NB4 (cell line): ENCODE data around the gene PRCD.

Source experiments
- CTCF ChIP-seq: IDR thresholded peaks from one replicate; pipeline ENCODE4 v1.5.1; 2012; ENCODE audit warnings: low read depth, low read length
- POLR2A ChIP-seq: IDR thresholded peaks from 2 replicates; pipeline ENCODE4 v1.6.1; 2011; ENCODE audit warnings: mild to moderate bottlenecking; ENCODE audit not compliant: insufficient read length; ENCODE audit errors: extremely low read depth
- TF ChIP-seq, protein P1 (sequence below): IDR thresholded peaks from 2 replicates; pipeline ENCODE4 v1.6.1; 2011; ENCODE audit warnings: low read depth, low read length

DNA sequence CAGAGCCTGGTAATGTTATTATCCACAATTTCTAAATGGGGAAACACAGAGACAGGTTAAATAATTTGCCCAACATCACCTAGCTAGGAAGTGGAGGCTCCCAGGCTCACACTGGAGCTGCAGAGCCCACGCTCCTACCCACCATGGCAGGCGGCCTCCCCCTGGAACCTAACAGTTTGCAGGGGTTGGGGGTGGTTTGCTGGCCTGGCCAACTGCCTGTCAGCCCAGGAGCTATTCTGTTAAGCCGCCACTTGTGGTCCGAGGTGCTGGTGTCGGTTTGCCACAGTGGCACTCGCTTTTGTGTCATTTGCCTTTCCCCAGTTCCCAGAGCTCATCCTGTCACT is 3.6 kb downstream of the PRCD start:
- TF ChIP-seq POLR2A, result no peak
- no peak for TF ChIP-seq CTCF
- TF ChIP-seq, protein P1, sequence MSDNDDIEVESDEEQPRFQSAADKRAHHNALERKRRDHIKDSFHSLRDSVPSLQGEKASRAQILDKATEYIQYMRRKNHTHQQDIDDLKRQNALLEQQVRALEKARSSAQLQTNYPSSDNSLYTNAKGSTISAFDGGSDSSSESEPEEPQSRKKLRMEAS, result no peak
